Measurements from ENCODE around the gene GMPR.
"Not testable (repeated sequence)": the region's sequence is repeated elsewhere in the genome, so short reads cannot be mapped to it uniquely, and the experiment has no call there.

The GMPR gene

GRCh38 chr6:16225062-16225731, 13.2 kb upstream of the GMPR start:
- not testable (repeated sequence) for DNase-seq (ENCODE audit: low read depth in 1 of 2, low spot score in 1 of 2)

- DNase-seq (ENCODE audit: low read depth in 1 of 2, low spot score in 1 of 2): not testable (repeated sequence)
These were observed 12.0 kb upstream of the GMPR start for GRCh38 chr6:16226117-16227047.

GRCh38 chr6:16227048-16227562, 11.3 kb upstream of the GMPR start:
- no peak for DNase-seq (ENCODE audit: low read depth in 1 of 2, low spot score in 1 of 2)

- no peak for DNase-seq (ENCODE audit: low read depth in 1 of 2, low spot score in 1 of 2)
These were observed 10.8 kb upstream of the GMPR start for GRCh38 chr6:16227605-16228004.

GRCh38 chr6:16228043-16228442, 10.3 kb upstream of the GMPR start:
- no peak for DNase-seq (ENCODE audit: low read depth in 1 of 2, low spot score in 1 of 2)

GRCh38 chr6:16228709-16229665, 9.4 kb upstream of the GMPR start:
- no peak for DNase-seq (ENCODE audit: low read depth in 1 of 2, low spot score in 1 of 2)

- no peak for DNase-seq (ENCODE audit: low read depth in 1 of 2, low spot score in 1 of 2)
These were observed 8.7 kb upstream of the GMPR start for GRCh38 chr6:16229700-16230099.

- DNase-seq (ENCODE audit: low read depth in 1 of 2, low spot score in 1 of 2): no peak
These were observed 7.4 kb upstream of the GMPR start for GRCh38 chr6:16230953-16231352.

- no peak for DNase-seq (ENCODE audit: low read depth in 1 of 2, low spot score in 1 of 2)
These were observed 6.3 kb upstream of the GMPR start for GRCh38 chr6:16232086-16232485.

- no peak for DNase-seq (ENCODE audit: low read depth in 1 of 2, low spot score in 1 of 2)
These were observed 2.3 kb upstream of the GMPR start for GRCh38 chr6:16236009-16236501.

GRCh38 chr6:16236631-16237199, 1.7 kb upstream of the GMPR start:
- no peak for DNase-seq (ENCODE audit: low read depth in 1 of 2, low spot score in 1 of 2)

- DNase-seq (ENCODE audit: low read depth in 1 of 2, low spot score in 1 of 2): no peak
These were observed 1.1 kb upstream of the GMPR start for GRCh38 chr6:16237242-16237641.

GRCh38 chr6:16238963-16239797, 793 bp downstream of the GMPR start:
- no peak for DNase-seq (ENCODE audit: low read depth in 1 of 2, low spot score in 1 of 2)

- no peak for DNase-seq (ENCODE audit: low read depth in 1 of 2, low spot score in 1 of 2)
These were observed 1.4 kb downstream of the GMPR start for GRCh38 chr6:16239798-16240123.

GRCh38 chr6:16240589-16241320, 2.4 kb downstream of the GMPR start:
- DNase-seq (ENCODE audit: low read depth in 1 of 2, low spot score in 1 of 2): no peak

GRCh38 chr6:16241321-16241689, 2.9 kb downstream of the GMPR start:
- DNase-seq (ENCODE audit: low read depth in 1 of 2, low spot score in 1 of 2): no peak

GRCh38 chr6:16243055-16243454, 4.7 kb downstream of the GMPR start:
- DNase-seq (ENCODE audit: low read depth in 1 of 2, low spot score in 1 of 2): no peak

GRCh38 chr6:16243664-16244063, 5.3 kb downstream of the GMPR start:
- DNase-seq (ENCODE audit: low read depth in 1 of 2, low spot score in 1 of 2): no peak

GRCh38 chr6:16244446-16244845, 6.1 kb downstream of the GMPR start:
- no peak for DNase-seq (ENCODE audit: low read depth in 1 of 2, low spot score in 1 of 2)

Data from activated T-helper 1 cell treated with anti-CD3 and anti-CD28 coated beads, Interleukin-2, amount 50 U/mL, for 16 hours (primary cell).